Measurements from ENCODE around the gene GSTP1. TPM values are rescaled to one million over a fixed set of nuclear protein-coding genes. Genes with fewer than 3 reads are reported as not detected.
"Not testable (repeated sequence)": the region's sequence is repeated elsewhere in the genome, so short reads cannot be mapped to it uniquely, and the experiment has no call there.

Gene GSTP1
- total RNA-seq, 2 experiments from 2014 or later: 339 to 406 TPM

DNA sequence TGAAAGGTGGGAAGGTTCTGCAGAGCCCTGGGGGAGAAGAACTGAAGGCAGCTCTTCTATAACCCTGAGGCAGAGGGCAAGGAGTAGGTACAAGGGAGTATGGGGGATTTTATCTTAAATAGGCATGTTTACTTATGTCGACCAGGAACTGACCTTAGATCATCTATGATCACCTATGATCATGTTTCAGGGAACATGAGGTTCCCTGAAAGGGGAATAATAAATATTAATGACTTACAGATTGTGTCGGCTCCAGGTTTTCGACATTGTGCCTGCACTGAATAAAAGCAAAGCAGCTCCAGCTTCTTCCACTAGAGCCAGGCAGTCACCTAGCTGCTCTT is 9.9 kb downstream of the GSTP1 start:
- Mint-ChIP-seq H3K9me3 (ENCODE audit: low read depth) (no peaks in the 10 kb centered on the region), H3K27me3 (peaks cover 4% of the 10 kb centered on the region), H3K36me3 (no peaks in the 10 kb centered on the region), H3K4me1 (no peaks in the 10 kb centered on the region), H3K27ac (no peak overlapping the region), H3K4me3 (no peak overlapping the region)
- DNase-seq (no peak), ATAC-seq (no peak)
- CTCF ChIA-PET: interaction anchor here (4.8 kb wide), 1 partner anchor 22 kb away, joined by 26 read pairs; no protein-coding TSS in a partner anchor

DNA sequence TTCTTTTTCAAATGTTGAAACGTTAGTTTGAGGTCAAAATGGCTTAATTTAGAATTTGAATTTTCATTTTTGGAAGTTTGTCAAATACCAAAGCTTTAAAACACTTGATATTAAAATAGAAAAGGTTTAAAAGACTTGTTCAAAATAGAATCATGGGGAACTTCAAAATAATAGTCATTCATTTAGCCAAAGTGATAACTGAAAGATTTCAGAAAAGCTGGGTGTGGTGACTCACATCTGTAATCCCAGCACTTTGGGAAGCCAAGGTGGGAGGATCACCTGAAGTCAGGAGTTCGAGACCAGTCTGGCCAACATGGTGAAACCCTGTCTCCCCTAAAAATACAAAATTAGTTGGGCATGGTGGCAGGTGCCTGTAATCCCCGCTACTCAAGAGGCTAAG is 10.9 kb downstream of the GSTP1 start:
- peaks cover under 1% of the 10 kb centered on the region for H3K4me1 Mint-ChIP-seq
- no peak for DNase-seq
- CTCF ChIA-PET: interaction anchor here (1.3 to 4.8 kb wide), 3 partner anchors 11 to 65 kb away, joined by 4 to 26 read pairs (median 4); partner anchors contain the start of gene GSTP1
- no peaks in the 10 kb centered on the region for H3K36me3 Mint-ChIP-seq
- H3K9me3 Mint-ChIP-seq (ENCODE audit: low read depth): no peaks in the 10 kb centered on the region
- no peak overlapping the region for H3K4me3 Mint-ChIP-seq
- H3K27me3 Mint-ChIP-seq: peaks cover 6% of the 10 kb centered on the region
- no peak for ATAC-seq
- H3K27ac Mint-ChIP-seq: no peak overlapping the region

DNA sequence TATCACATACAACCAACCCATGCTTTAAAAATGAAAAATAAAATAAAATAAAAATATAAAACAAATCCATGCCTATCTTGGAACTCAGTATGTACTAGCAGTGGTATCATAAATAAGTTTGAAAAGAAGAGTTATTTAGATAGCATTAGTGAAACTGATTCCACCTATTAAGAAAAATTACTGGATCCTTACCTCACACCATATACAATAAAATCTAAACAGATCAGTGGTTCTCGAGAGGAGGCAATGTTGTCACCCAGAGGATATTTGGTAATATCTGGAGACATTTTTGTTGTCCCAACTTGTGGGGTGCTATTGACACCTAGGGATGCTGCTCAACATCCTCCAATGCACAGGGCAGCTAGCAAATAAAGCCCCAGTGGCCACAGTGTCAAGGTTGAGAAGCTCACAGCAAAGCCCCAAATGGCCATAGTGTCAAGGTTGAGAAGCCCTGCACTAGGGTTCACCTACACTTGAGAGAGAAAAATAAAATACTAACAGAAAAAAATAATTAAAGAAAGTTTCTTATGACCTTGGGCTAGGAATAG is 13.2 kb downstream of the GSTP1 start:
- H3K4me1 Mint-ChIP-seq: peaks cover 21% of the 10 kb centered on the region
- H3K36me3 Mint-ChIP-seq: no peaks in the 10 kb centered on the region
- H3K27ac Mint-ChIP-seq: no peak overlapping the region
- no peak overlapping the region for H3K4me3 Mint-ChIP-seq
- H3K27me3 Mint-ChIP-seq: peaks cover 21% of the 10 kb centered on the region
- no peaks in the 10 kb centered on the region for H3K9me3 Mint-ChIP-seq (ENCODE audit: low read depth)
- no peak for ATAC-seq
- no peak for DNase-seq
- CTCF ChIA-PET: interaction anchor here (1.5 to 4.8 kb wide), 2 partner anchors 13 to 18 kb away, joined by 9 to 26 read pairs; partner anchors contain the start of gene GSTP1

DNA sequence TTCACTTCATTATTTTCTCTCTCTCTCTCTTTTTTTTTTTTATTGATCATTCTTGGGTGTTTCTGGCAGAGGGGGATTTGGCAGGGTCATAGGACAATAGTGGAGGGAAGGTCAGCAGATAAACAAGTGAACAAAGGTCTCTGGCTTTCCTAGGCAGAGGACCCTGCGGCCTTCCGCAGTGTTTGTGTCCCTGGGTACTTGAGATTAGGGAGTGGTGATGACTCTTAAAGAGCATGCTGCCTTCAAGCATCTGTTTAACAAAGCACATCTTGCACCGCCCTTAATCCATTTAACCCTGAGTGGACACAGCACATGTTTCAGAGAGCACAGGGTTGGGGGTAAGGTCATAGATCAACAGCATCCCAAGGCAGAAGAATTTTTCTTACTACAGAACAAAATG is 13.8 kb downstream of the GSTP1 start:
- ATAC-seq; H3K4me3 Mint-ChIP-seq; H3K9me3 Mint-ChIP-seq (ENCODE audit: low read depth); H3K27ac Mint-ChIP-seq; DNase-seq; H3K36me3 Mint-ChIP-seq: not testable (repeated sequence)
- CTCF ChIA-PET: interaction anchor here (1.3 to 1.5 kb wide), 2 partner anchors 14 to 15 kb away, joined by 3 to 9 read pairs; partner anchors contain the start of gene GSTP1
- Mint-ChIP-seq H3K27me3 (peaks cover 21% of the 10 kb centered on the region), H3K4me1 (peaks cover 21% of the 10 kb centered on the region)

DNA sequence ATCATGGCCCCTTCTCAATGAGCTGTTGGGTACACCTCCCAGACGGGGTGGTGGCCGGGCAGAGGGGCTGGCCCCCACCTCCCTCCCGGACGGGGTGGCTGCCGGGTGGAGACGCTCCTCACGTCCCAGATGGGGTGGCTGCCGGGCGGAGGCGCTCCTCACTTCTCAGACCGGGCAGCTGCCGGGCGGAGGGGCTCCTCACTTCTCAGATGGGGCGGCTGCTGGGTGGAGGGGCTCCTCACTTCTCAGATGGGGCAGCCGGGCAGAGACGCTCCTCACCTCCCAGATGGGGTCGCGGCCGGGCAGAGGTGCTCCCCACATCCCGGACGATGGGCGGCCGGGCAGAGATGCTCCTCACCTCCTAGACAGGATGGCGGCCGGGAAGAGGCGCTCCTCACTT is 14.4 kb downstream of the GSTP1 start:
- H3K27me3 Mint-ChIP-seq: peaks cover 25% of the 10 kb centered on the region
- ATAC-seq; DNase-seq; H3K4me3 Mint-ChIP-seq; H3K27ac Mint-ChIP-seq; H3K36me3 Mint-ChIP-seq; H3K9me3 Mint-ChIP-seq (ENCODE audit: low read depth): not testable (repeated sequence)
- CTCF ChIA-PET: interaction anchor here (1.3 kb wide), 1 partner anchor 15 kb away, joined by 3 read pairs; no protein-coding TSS in a partner anchor
- H3K4me1 Mint-ChIP-seq: peaks cover 21% of the 10 kb centered on the region

DNA sequence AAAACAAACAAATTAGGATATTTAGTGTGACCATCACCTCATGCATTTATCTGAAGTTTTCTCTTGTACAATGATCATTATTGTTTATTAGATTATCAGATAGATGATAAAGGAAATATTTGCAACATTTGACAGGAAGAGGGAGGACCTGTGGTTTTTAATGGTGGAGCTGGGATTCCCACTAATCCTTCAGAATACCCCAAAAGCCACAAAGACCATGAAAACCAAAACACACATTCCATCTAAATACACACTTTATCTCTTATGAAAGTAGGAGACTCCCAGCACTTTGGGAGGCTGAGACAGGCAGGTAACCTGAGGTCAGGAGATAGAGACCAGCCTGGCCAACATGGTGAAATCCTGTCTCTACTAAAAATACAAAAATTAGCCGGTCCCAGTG is 15.5 kb downstream of the GSTP1 start:
- Mint-ChIP-seq H3K4me3 (no peak overlapping the region), H3K27ac (no peak overlapping the region), H3K9me3 (ENCODE audit: low read depth) (peaks cover 3% of the 10 kb centered on the region), H3K27me3 (peaks cover 25% of the 10 kb centered on the region), H3K36me3 (no peaks in the 10 kb centered on the region), H3K4me1 (peaks cover 21% of the 10 kb centered on the region)
- CTCF ChIA-PET: interaction anchor here (1.0 to 3.3 kb wide), 2 partner anchors 15 to 21 kb away, joined by 3 to 16 read pairs; no protein-coding TSS in a partner anchor
- DNase-seq (no peak), ATAC-seq (no peak)

DNA sequence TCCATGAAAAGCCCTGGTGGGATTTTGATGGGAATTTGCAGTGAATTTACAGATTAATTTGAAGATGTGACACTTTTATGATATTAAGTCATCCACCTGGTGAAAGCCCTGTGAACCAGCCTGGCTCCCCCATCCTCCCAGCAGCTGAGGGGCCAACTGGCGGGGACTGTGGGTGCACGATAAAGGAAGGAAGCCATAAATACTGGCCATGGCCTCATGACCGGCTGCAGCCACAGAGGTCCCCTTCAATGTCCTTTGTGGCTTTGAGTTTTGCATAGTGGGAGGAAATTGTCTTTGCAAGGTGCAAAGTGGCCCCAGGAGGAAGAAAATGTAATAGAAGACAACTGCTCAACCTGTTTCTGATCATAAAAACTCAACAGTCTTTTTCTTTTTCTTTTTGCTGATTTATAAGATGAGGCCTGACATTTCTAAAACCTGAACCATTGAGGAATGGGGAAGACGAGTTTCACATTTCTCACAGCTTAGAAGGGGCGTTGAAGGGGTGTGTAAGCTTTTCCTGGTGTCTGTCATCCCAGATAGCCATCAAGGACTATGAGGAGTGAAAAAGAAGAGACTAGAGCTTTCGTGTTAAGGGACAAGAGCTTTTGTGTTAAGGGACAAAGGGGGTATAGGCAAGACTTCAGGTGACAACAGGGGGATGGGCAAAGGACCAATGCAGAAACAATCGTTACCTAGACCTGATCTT is 16.9 kb downstream of the GSTP1 start:
- ATAC-seq: peak; percentile 61
- Mint-ChIP-seq H3K27ac (peak overlapping the region; percentile 65), H3K36me3 (no peaks in the 10 kb centered on the region), H3K9me3 (ENCODE audit: low read depth) (peaks cover 3% of the 10 kb centered on the region), H3K4me1 (peaks cover 21% of the 10 kb centered on the region), H3K27me3 (peaks cover 25% of the 10 kb centered on the region), H3K4me3 (no peak overlapping the region)
- peak; percentile 63 for DNase-seq
- CTCF ChIA-PET: interaction anchor here (0.9 to 3.3 kb wide), 3 partner anchors 8 to 199 kb away, joined by 3 to 16 read pairs (median 3); partner anchors contain the start of gene PPP1CA

DNA sequence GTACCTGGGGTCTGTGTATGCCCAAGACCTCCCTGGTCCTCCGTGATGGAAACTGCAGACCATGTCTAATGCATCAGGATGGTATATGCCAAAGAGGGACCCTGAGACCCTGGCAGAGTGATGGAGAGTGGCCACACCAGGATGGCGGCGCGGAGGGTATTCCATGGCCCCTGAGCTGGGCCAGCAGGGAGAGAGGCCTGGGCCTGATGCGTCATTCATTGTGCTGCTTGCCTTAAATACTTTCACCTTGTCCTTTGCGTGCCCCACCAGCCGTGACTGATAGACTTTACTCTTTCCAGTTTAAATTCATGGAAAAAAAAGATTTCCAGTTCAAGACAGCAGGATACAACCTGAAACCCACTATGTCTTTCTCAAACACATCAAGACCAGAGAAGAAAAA is 17.5 kb downstream of the GSTP1 start:
- DNase-seq (no peak), ATAC-seq (no peak)
- Mint-ChIP-seq H3K27ac (no peak overlapping the region), H3K36me3 (no peaks in the 10 kb centered on the region), H3K9me3 (ENCODE audit: low read depth) (peaks cover 3% of the 10 kb centered on the region), H3K27me3 (peaks cover 25% of the 10 kb centered on the region), H3K4me3 (no peak overlapping the region), H3K4me1 (peaks cover 24% of the 10 kb centered on the region)
- CTCF ChIA-PET: interaction anchor here (0.9 to 3.3 kb wide), 4 partner anchors 9 to 200 kb away, joined by 3 to 16 read pairs (median 3); partner anchors contain the start of gene PPP1CA

DNA sequence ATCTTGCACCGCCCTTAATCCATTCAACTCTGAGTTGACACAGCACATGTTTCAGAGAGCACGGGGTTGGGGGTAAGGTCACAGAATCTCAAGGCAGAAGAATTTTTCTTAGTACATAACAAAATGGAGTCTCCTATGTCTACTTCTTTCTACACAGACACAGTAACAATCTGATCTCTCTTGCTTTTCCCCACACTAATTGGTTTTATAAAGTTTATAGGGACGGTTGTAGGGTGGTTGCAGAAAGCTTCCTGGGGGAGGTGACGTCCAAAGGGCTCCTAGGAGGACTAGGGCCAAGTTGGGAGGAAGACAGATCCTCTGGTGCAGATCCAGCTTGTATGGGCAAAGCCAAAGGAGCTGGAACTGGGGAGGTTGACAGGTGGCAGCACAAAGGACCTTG is 20.5 kb downstream of the GSTP1 start:
- not testable (repeated sequence) for H3K27ac Mint-ChIP-seq; DNase-seq; H3K4me3 Mint-ChIP-seq; ATAC-seq; H3K36me3 Mint-ChIP-seq; H3K9me3 Mint-ChIP-seq (ENCODE audit: low read depth)
- CTCF ChIA-PET: interaction anchor here (0.6 to 2.3 kb wide), 2 partner anchors 10 to 122 kb away, joined by 3 to 8 read pairs; no protein-coding TSS in a partner anchor
- Mint-ChIP-seq H3K4me1 (peaks cover 40% of the 10 kb centered on the region), H3K27me3 (peaks cover 22% of the 10 kb centered on the region)

DNA sequence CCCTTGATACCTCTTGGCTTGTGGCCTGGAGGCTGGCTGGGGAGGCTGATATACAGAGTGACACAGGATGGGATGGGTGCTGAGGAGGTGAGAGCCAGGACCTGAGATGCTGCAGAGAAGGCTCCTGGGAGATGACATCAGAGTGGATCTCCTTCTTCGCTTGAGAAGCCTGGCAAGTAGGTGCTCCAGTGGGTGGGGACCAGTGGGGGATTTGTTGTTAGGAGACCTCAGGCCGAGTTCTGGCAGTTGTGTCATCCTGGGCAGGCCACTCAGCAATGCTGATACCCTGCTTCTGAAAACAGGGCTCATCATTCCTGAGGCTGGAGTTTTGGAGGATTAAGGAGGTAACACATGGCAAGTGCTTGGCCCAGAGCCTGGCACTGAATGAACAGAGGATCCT is 21.2 kb downstream of the GSTP1 start:
- Mint-ChIP-seq H3K27ac (no peak overlapping the region), H3K36me3 (peaks cover 6% of the 10 kb centered on the region), H3K9me3 (ENCODE audit: low read depth) (peaks cover 3% of the 10 kb centered on the region), H3K4me3 (no peak overlapping the region), H3K27me3 (peaks cover 19% of the 10 kb centered on the region), H3K4me1 (peaks cover 36% of the 10 kb centered on the region)
- CTCF ChIA-PET: interaction anchor here (2.3 kb wide), 1 partner anchor 10 kb away, joined by 8 read pairs; no protein-coding TSS in a partner anchor
- no peak for ATAC-seq
- no peak for DNase-seq

DNA sequence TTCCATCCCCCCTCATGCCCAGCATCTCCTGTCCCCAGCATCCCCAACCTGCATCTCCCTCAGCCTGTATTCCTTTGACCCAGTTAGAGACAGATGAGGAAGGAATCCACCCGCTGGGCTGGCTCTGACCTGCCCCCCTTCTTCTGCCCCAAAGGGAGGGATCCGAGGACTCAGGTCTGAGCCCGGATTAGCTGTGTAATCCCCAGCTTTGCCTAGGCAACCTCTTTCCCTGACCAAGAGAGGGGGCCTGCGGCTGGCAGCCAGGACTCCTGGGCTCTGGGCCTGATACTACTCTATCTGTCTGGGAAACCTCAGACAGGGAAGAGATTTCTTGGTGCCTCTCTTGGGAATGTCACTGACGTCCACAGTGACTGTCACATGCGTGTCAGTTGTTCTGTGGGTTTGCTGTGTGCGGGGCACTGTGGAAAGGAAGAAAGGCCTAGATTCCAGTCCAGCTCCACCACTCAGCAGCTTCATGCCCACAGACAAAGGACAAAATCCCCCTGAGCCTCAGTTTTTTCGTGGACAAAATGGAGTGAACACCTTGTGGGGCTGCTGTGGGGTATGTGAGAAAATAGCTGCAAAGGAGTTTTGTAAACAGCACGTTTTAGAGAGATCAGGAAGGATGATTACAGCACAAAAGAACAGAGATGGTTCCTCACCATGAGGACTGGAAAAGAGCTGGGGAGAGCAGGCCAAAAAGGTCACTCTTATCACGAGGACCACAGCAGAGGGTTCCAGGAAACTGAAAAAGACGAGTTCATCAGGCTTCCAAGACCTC is 21.8 kb downstream of the GSTP1 start:
- peak overlapping the region; percentile 73 for H3K27ac Mint-ChIP-seq
- DNase-seq: no peak
- peaks cover 6% of the 10 kb centered on the region for H3K36me3 Mint-ChIP-seq
- CTCF ChIA-PET: interaction anchor here (1.1 to 2.3 kb wide), 2 partner anchors 9 to 24 kb away, joined by 3 to 8 read pairs; partner anchors contain the start of gene NUDT8
- no peak for ATAC-seq
- H3K27me3 Mint-ChIP-seq: peaks cover 13% of the 10 kb centered on the region
- H3K9me3 Mint-ChIP-seq (ENCODE audit: low read depth): peaks cover 3% of the 10 kb centered on the region
- peak overlapping the region; percentile 58 for H3K4me3 Mint-ChIP-seq
- peaks cover 30% of the 10 kb centered on the region for H3K4me1 Mint-ChIP-seq

DNA sequence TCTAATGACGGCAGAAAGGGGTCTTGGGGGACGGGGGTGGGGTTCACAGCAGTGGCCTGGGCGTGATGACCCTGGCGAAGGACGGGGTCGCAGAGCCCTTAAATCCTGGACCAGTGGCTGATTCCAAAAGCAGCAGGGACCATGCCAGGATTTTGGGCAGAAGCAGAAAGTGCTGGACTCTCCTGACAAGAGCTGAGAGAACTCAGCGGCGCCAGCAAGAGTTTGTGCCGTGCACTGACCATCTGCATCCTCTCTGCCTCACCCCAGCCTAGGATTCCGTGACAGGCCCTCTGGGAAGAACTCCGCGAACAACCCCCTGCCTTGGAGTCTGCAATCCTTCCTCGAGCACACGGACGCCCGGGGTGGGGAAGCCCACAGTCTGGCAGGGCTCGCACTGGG is 22.5 kb downstream of the GSTP1 start:
- no peak for DNase-seq
- Mint-ChIP-seq H3K27ac (peak overlapping the region; percentile 90), H3K36me3 (peaks cover 9% of the 10 kb centered on the region)

More for the DNA sequence above, 22.5 kb downstream of the GSTP1 start:
- Mint-ChIP-seq H3K27me3 (peaks cover 7% of the 10 kb centered on the region), H3K9me3 (ENCODE audit: low read depth) (peaks cover 3% of the 10 kb centered on the region), H3K4me1 (peaks cover 23% of the 10 kb centered on the region), H3K4me3 (peak overlapping the region; percentile 88)
- no peak for ATAC-seq
- CTCF ChIA-PET: interaction anchor here (1.1 to 2.3 kb wide), 2 partner anchors 8 to 24 kb away, joined by 3 to 8 read pairs; partner anchors contain the start of gene NUDT8
